IPS-NIHi7 (cell line): ENCODE results near the gene RAP1GAP2.
"Not testable (repeated sequence)": the region's sequence is repeated elsewhere in the genome, so short reads cannot be mapped to it uniquely, and the experiment has no call there.

Experiments used
- DNase-seq: peaks from one replicate; pipeline ENCODE4 v3.0.0; 2012; ENCODE audit warnings: mixed read lengths; ENCODE audit errors: extremely low spot score

RAP1GAP2 gene

GRCh38 chr17:2965621-2966595 is 169.7 kb downstream of the RAP1GAP2 start:
- DNase-seq: no peak

GRCh38 chr17:2967515-2967914 is 171.3 kb downstream of the RAP1GAP2 start:
- no peak for DNase-seq

GRCh38 chr17:2971851-2972250 is 175.6 kb downstream of the RAP1GAP2 start:
- no peak for DNase-seq

- DNase-seq: no peak
Measured at GRCh38 chr17:2972749-2973148, 176.5 kb downstream of the RAP1GAP2 start.

GRCh38 chr17:2974347-2974746 is 178.1 kb downstream of the RAP1GAP2 start:
- no peak for DNase-seq

GRCh38 chr17:2975469-2975958 is 179.3 kb downstream of the RAP1GAP2 start:
- DNase-seq: no peak

- DNase-seq: no peak
Measured at GRCh38 chr17:2977157-2977556, 180.9 kb downstream of the RAP1GAP2 start.

GRCh38 chr17:2978116-2978515 is 181.9 kb downstream of the RAP1GAP2 start:
- DNase-seq: no peak

GRCh38 chr17:2978991-2979390 is 182.8 kb downstream of the RAP1GAP2 start:
- no peak for DNase-seq

- no peak for DNase-seq
Measured at GRCh38 chr17:2980211-2980903, 184.1 kb downstream of the RAP1GAP2 start.

GRCh38 chr17:2980904-2981246 is 184.6 kb downstream of the RAP1GAP2 start:
- DNase-seq: no peak

- DNase-seq: no peak
Measured at GRCh38 chr17:2981325-2981724, 185.1 kb downstream of the RAP1GAP2 start.

- no peak for DNase-seq
Measured at GRCh38 chr17:2982854-2983253, 186.6 kb downstream of the RAP1GAP2 start.

GRCh38 chr17:2983255-2983654 is 187.0 kb downstream of the RAP1GAP2 start:
- DNase-seq: no peak

GRCh38 chr17:2985318-2985717 is 189.1 kb downstream of the RAP1GAP2 start:
- DNase-seq: no peak

- no peak for DNase-seq
Measured at GRCh38 chr17:2986925-2987324, 190.7 kb downstream of the RAP1GAP2 start.

GRCh38 chr17:2989396-2989795 is 193.2 kb downstream of the RAP1GAP2 start:
- DNase-seq: not testable (repeated sequence)

GRCh38 chr17:2989855-2990254 is 193.6 kb downstream of the RAP1GAP2 start:
- DNase-seq: no peak

- no peak for DNase-seq
Measured at GRCh38 chr17:2990396-2990795, 194.2 kb downstream of the RAP1GAP2 start.

GRCh38 chr17:2991396-2992180 is 195.3 kb downstream of the RAP1GAP2 start:
- not testable (repeated sequence) for DNase-seq

- DNase-seq: no peak
Measured at GRCh38 chr17:2994441-2994840, 198.2 kb downstream of the RAP1GAP2 start.

- DNase-seq: no peak
Measured at GRCh38 chr17:2995377-2995776, 199.1 kb downstream of the RAP1GAP2 start.
